GM23248 (cell line): ENCODE measurements around the gene GCN1. TPM values are rescaled to one million over a fixed set of nuclear protein-coding genes. Genes with fewer than 3 reads are reported as not detected.

Source experiments
- DNase-seq: peaks from one replicate; pipeline ENCODE4 v3.0.0-alpha.2; 2015
- H2AFZ ChIP-seq: fragments of 200-600 bp; sonication (generic); 2 replicates; pipeline ENCODE4 v1.6.1; 2016; ENCODE audit warnings: antibody characterized with exemption
- H3F3A ChIP-seq: fragments of 200-600 bp; sonication (generic); 2 replicates; pipeline ENCODE4 v1.6.1; 2016; ENCODE audit warnings: mild to moderate bottlenecking, antibody characterized with exemption, mixed run types; ENCODE audit not compliant: insufficient read depth
- H3K27ac ChIP-seq: fragments of 200-600 bp; sonication (generic); 2 replicates; pipeline ENCODE4 v1.5.1; 2016; ENCODE audit warnings: mild to moderate bottlenecking
- H3K27me3 ChIP-seq: fragments of 200-600 bp; sonication (generic); replicated peaks from 2 replicates; pipeline ENCODE4 v1.6.1; 2016; ENCODE audit warnings: mild to moderate bottlenecking; ENCODE audit not compliant: insufficient read depth
- H3K36me3 ChIP-seq: fragments of 200-600 bp; sonication (generic); 2 replicates; pipeline ENCODE4 v1.6.1; 2016; ENCODE audit warnings: low read depth, mild to moderate bottlenecking
- H3K4me1 ChIP-seq: fragments of 200-600 bp; sonication (generic); 2 replicates; pipeline ENCODE4 v1.6.1; 2016; ENCODE audit warnings: mild to moderate bottlenecking; ENCODE audit not compliant: insufficient read depth
- H3K4me2 ChIP-seq: fragments of 200-600 bp; sonication (generic); one replicate; pipeline ENCODE4 v1.6.1; 2016; ENCODE audit warnings: mild to moderate bottlenecking; ENCODE audit not compliant: unreplicated experiment
- H3K4me3 ChIP-seq: fragments of 200-600 bp; sonication (generic); 2 replicates; pipeline ENCODE4 v1.5.1; 2016; ENCODE audit warnings: mild to moderate bottlenecking
- H3K79me2 ChIP-seq: fragments of 200-600 bp; sonication (generic); 2 replicates; pipeline ENCODE4 v1.6.1; 2016; ENCODE audit warnings: mild to moderate bottlenecking; ENCODE audit not compliant: insufficient read depth
- H3K9ac ChIP-seq: fragments of 200-600 bp; sonication (generic); 2 replicates; pipeline ENCODE4 v1.6.1; 2016; ENCODE audit warnings: mild to moderate bottlenecking
- H3K9me2 ChIP-seq: fragments of 200-600 bp; sonication (generic); 2 replicates; pipeline ENCODE4 v1.6.1; 2016; ENCODE audit warnings: mixed run types, mild to moderate bottlenecking, moderate library complexity; ENCODE audit not compliant: insufficient read depth
- H3K9me3 ChIP-seq: fragments of 200-600 bp; sonication (generic); one replicate; pipeline ENCODE4 v1.6.1; 2017; ENCODE audit warnings: low read depth
- H4K20me1 ChIP-seq: fragments of 200-600 bp; sonication (generic); 2 replicates; pipeline ENCODE4 v1.6.0; 2016; ENCODE audit not compliant: insufficient read depth
- EZH2 ChIP-seq: fragments of 200-600 bp; sonication (generic); IDR thresholded peaks from 2 replicates; pipeline ENCODE4 v1.6.1; 2018; ENCODE audit warnings: antibody characterized with exemption, mild to moderate bottlenecking; ENCODE audit not compliant: insufficient read depth, poor library complexity, severe bottlenecking
- EZH2phosphoT487 ChIP-seq: fragments of 200-600 bp; sonication (generic); IDR thresholded peaks from 2 replicates; pipeline ENCODE4 v1.6.1; 2018; ENCODE audit warnings: antibody characterized with exemption, moderate library complexity, mild to moderate bottlenecking, low read depth; ENCODE audit not compliant: insufficient read depth
- WGBS, 2 experiments: methylation state at CpG; one replicate each; pipeline ENCODE4 v1.1.6; 2015 to 2017; ENCODE audit warnings: low lambda C conversion rate in 2 of 2, low coverage in 1 of 2; ENCODE audit errors: missing lambda C conversion rate in 2 of 2; 5-methylcytosine and 5-hydroxymethylcytosine counted together
- in situ Hi-C: fragments of 300-500 bp; cut with MboI; formaldehyde crosslinking; loops from 2 replicates; pipeline ENCODE4 v1.15.0; 2020
- polyA plus RNA-seq: library from polyadenylated mRNA; unstranded; fragments of >200 nt; fragmentation: Nextera tagmentation; extraction: Ambion mirVana; gene quantifications from 2 replicates; pipeline ENCODE4 v1.2.1, GENCODE V29; 2016
- total RNA-seq: library from RNA; depleted of rRNA; stranded (reverse); fragments of >200 nt; shearing (Covaris generic); gene quantifications from 2 replicates; pipeline ENCODE4 v1.2.3, GENCODE V29; 2014

Gene GCN1
- total and polyA plus RNA-seq, 2 experiments from 2014 or later = 24.2 to 74.8 TPM

- no peaks in the 10 kb centered on the region for H3K4me1 ChIP-seq
- no peak overlapping the region for H3K4me2 ChIP-seq
- WGBS, 2 experiments = 71% methylated on average over 4 of the region's 4 CpGs
- H3K27me3 ChIP-seq = no peaks in the 10 kb centered on the region
- in situ Hi-C loops = no loop called here
- H4K20me1 ChIP-seq = no peaks in the 10 kb centered on the region
- H3K4me3 ChIP-seq = no peak overlapping the region
- no peak for TF ChIP-seq EZH2
- TF ChIP-seq EZH2phosphoT487 = no peak
- DNase-seq = no peak
- no peak overlapping the region for H3K9ac ChIP-seq
- H3K27ac ChIP-seq = no peak overlapping the region
- H3K79me2 ChIP-seq = 0 out of 2 replicates have a peak, but pooled peaks cover 9% of the 10 kb centered on the region
- H2AFZ ChIP-seq = no peak overlapping the region
- peaks cover under 1% of the 10 kb centered on the region; the same call in 1 of the 2 replicates for H3F3A ChIP-seq
- no peaks in the 10 kb centered on the region for H3K9me2 ChIP-seq
- no peaks in the 10 kb centered on the region for H3K9me3 ChIP-seq
- H3K36me3 ChIP-seq = peaks cover 5% of the 10 kb centered on the region; the same call in 1 of the 2 replicates
Measured at GRCh38 chr12:120093336-120093591, 101.3 kb downstream of the GCN1 start.

- Histone ChIP-seq H3K9me3 (no peaks in the 10 kb centered on the region), H3K79me2 (0 out of 2 replicates have a peak, but pooled peaks cover 9% of the 10 kb centered on the region), H3K27me3 (no peaks in the 10 kb centered on the region), H3K36me3 (peaks cover 5% of the 10 kb centered on the region; the same call in 1 of the 2 replicates), H3K4me2 (no peak overlapping the region), H2AFZ (no peak overlapping the region), H3F3A (peaks cover 6% of the 10 kb centered on the region), H3K27ac (no peak overlapping the region), H3K4me3 (no peak overlapping the region), H3K9ac (no peak overlapping the region), H3K4me1 (no peaks in the 10 kb centered on the region), H4K20me1 (no peaks in the 10 kb centered on the region), H3K9me2 (no peaks in the 10 kb centered on the region)
- in situ Hi-C loops = no loop called here
- no peak for TF ChIP-seq EZH2
- TF ChIP-seq EZH2phosphoT487 = no peak
- 91 to 94% methylated on average over 22 to 23 of the region's 23 CpGs for WGBS, 2 experiments
- no peak for DNase-seq
Measured at GRCh38 chr12:120092551-120093335, 101.8 kb downstream of the GCN1 start.

GRCh38 chr12:120091371-120092090 lies 103.0 kb downstream of the GCN1 start:
- Histone ChIP-seq H3K27ac (no peak overlapping the region), H3K79me2 (no peaks in the 10 kb centered on the region), H4K20me1 (no peaks in the 10 kb centered on the region), H3K9me3 (no peaks in the 10 kb centered on the region), H3K4me3 (no peak overlapping the region), H2AFZ (no peak overlapping the region), H3K4me1 (peaks cover 1% of the 10 kb centered on the region; the same call in 1 of the 2 replicates), H3K27me3 (no peaks in the 10 kb centered on the region), H3K9me2 (no peaks in the 10 kb centered on the region), H3K4me2 (no peak overlapping the region), H3F3A (peaks cover 11% of the 10 kb centered on the region), H3K36me3 (no peaks in the 10 kb centered on the region; the same call in 1 of the 2 replicates), H3K9ac (no peak overlapping the region)
- in situ Hi-C loops = no loop called here
- DNase-seq = no peak
- 78 to 79% methylated on average over 12 of the region's 12 CpGs for WGBS, 2 experiments
- TF ChIP-seq EZH2phosphoT487 = no peak
- no peak for TF ChIP-seq EZH2

DNA sequence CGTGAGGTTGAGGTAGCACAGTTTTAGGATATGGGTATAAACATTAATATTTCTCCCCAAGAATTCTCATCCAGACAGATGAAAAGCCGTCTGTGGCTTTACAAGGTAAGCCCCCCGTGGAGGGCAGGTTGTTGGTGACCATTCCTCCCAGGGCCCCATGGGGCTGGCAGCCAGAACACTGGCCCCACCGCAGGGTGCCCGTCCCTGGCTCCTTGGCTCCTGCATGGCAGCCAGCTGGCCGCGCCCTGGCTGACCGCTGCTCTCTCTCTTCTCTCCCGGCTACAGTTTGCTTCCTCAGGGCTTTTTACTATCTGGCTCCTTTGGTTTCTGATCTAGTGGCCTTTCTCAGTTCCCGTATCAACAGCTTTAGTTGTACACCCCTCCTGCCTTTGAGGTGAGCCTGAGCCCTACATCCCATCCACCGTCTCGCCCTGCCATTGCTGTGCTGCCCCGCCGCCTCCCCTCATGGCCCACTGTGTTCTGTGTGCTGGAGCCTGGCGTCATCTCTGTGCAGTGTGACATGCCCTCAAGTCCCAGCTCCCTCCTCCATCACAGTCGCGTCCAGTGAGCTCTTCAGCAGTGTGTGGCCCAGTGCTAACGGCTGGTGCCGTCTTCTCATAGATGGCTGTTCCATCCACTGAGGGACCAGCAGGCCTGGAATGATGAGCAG lies 103.8 kb downstream of the GCN1 start:
- WGBS, 2 experiments = 83 to 89% methylated on average over 19 of the region's 19 CpGs
- Histone ChIP-seq H3K4me3 (no peak overlapping the region), H3K79me2 (no peaks in the 10 kb centered on the region), H2AFZ (no peak overlapping the region), H3K4me1 (peaks cover 3% of the 10 kb centered on the region; the same call in 1 of the 2 replicates), H3K4me2 (no peak overlapping the region), H3K9me3 (no peaks in the 10 kb centered on the region), H4K20me1 (no peaks in the 10 kb centered on the region), H3K27me3 (no peaks in the 10 kb centered on the region), H3K9me2 (no peaks in the 10 kb centered on the region), H3K27ac (no peak overlapping the region), H3K9ac (no peak overlapping the region), H3K36me3 (no peaks in the 10 kb centered on the region), H3F3A (peaks cover 11% of the 10 kb centered on the region)
- in situ Hi-C loops = no loop called here
- TF ChIP-seq EZH2 (no peak), EZH2phosphoT487 (no peak)
- no peak for DNase-seq
